ENCODE results near the gene LMO3. TPM values are rescaled to one million over a fixed set of nuclear protein-coding genes. Genes with fewer than 3 reads are reported as not detected.

LMO3 gene
- total RNA-seq, 4 donors from 2014 or later, result 49.1 to 174 (median 111) TPM

DNA sequence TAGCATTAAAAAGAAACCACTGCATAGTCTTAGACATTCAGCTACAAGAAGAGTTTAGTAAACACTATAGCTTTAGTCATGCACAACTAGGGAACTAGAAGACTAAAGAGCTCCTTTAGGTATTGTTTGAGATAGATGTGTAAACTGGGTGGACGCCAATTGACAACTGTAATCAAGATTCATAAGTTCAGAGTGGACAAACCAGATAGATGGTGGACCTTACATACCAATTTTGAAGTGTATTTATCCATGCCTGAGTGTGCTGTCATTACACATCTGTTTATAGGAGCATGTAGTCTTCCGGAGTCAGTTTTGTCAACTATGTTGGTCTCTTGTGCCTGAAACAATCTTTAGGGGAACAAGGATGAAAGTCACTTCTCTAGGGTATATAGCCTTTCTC is 96.6 kb downstream of the LMO3 start:
- Histone ChIP-seq H3K36me3 (no peaks in the 10 kb centered on the region), H3K27me3 (no peaks in the 10 kb centered on the region), H3K9me3 (no peaks in the 10 kb centered on the region), H3K4me3 (no peak overlapping the region), H3K27ac (no peak overlapping the region), H3K4me1 (no peaks in the 10 kb centered on the region)
- WGBS, 2 donors (ENCODE audit: low coverage in 1 of 2), result 67 to 100% methylated on average over 1 to 2 of the region's 2 CpGs
- TF ChIP-seq, protein P1, sequence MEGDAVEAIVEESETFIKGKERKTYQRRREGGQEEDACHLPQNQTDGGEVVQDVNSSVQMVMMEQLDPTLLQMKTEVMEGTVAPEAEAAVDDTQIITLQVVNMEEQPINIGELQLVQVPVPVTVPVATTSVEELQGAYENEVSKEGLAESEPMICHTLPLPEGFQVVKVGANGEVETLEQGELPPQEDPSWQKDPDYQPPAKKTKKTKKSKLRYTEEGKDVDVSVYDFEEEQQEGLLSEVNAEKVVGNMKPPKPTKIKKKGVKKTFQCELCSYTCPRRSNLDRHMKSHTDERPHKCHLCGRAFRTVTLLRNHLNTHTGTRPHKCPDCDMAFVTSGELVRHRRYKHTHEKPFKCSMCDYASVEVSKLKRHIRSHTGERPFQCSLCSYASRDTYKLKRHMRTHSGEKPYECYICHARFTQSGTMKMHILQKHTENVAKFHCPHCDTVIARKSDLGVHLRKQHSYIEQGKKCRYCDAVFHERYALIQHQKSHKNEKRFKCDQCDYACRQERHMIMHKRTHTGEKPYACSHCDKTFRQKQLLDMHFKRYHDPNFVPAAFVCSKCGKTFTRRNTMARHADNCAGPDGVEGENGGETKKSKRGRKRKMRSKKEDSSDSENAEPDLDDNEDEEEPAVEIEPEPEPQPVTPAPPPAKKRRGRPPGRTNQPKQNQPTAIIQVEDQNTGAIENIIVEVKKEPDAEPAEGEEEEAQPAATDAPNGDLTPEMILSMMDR (IDR thresholded peaks at IDR 0.05), result no peak
- TF ChIP-seq POLR2A (IDR thresholded peaks at IDR 0.05) (no peak), EP300 (IDR thresholded peaks at IDR 0.05) (no peak), POLR2AphosphoS5 (IDR thresholded peaks at IDR 0.05) (no peak)
- ATAC-seq, result no peak

DNA sequence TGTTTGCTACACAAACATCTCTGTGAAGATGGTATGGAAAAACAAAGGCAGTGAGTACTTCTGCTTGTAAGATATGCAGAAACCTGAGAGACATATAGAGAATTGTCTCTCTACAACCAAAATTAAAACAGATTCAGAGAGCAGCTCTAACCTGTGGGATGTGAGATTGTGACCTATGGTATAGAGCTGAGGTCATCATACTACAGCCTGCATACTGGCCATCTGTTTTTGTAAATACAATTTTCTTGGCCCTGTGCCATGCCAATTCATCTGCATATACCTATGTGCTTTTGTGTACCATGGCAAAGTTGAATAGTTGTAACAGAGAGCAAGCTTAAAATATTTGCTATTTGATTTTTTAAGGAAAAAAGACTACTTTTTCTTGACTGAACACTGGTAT is 99.6 kb downstream of the LMO3 start:
- TF ChIP-seq POLR2A (IDR thresholded peaks at IDR 0.05), result no peak
- ATAC-seq, result no peak
- H3K27ac ChIP-seq, result no peak overlapping the region
- H3K4me3 ChIP-seq, result no peak overlapping the region
- H3K9me3 ChIP-seq, result no peaks in the 10 kb centered on the region
- no peaks in the 10 kb centered on the region for H3K36me3 ChIP-seq
- no peaks in the 10 kb centered on the region for H3K4me1 ChIP-seq
- no peaks in the 10 kb centered on the region for H3K27me3 ChIP-seq

DNA sequence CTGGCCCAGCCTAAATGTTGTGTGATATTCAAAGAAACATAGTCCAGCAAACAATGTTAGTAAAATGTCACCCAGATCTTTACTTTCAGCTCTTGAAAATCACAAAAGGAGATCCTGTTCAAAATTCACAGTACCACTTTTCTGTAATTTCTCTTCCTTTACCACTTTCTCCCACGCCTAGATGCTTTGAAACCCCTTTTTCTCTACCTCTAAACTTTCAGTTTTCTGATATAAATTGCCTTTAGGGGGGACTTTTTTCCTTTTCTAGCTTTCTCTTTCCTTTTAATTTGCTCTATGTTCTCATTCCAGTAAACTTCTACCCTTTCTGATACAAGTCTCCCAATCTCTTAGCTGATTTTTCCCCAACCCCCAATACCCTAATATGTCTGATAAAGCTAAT is 101.8 kb downstream of the LMO3 start:
- Histone ChIP-seq H3K27me3 (no peaks in the 10 kb centered on the region), H3K4me3 (no peak overlapping the region), H3K36me3 (no peaks in the 10 kb centered on the region), H3K4me1 (no peaks in the 10 kb centered on the region), H3K27ac (no peak overlapping the region), H3K9me3 (no peaks in the 10 kb centered on the region)
- no peak for ATAC-seq
- WGBS, 2 donors (ENCODE audit: low coverage in 1 of 2), result 50 to 76% methylated on average over 1 of the region's 1 CpG
- no peak for TF ChIP-seq POLR2A (IDR thresholded peaks at IDR 0.05)
- no peak for TF ChIP-seq EP300 (IDR thresholded peaks at IDR 0.05)
- TF ChIP-seq POLR2AphosphoS5 (IDR thresholded peaks at IDR 0.05), result no peak
- TF ChIP-seq, protein P1 (IDR thresholded peaks at IDR 0.05), result no peak

DNA sequence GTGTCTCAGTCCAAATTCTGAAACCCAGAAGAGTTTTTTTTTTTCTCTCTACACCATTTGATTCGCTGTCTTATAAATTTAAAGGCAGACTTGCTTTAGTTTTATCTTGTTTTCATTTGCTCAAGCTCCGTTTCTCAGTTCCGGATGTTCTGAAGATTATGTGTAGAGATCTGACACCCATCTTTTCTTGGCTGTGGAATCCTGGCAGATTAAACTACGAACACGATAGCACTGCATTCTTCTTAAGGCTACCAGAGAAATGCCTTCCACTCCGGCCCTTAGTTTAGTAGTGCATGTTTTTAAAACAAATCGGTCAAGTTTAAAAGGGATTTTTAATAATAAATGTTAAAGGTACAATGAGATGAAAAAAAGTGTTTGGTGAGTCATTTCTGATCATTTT is 106.4 kb downstream of the LMO3 start:
- ATAC-seq, result no peak
- H3K4me3 ChIP-seq, result no peak overlapping the region
- no peaks in the 10 kb centered on the region for H3K27me3 ChIP-seq
- WGBS, 2 donors (ENCODE audit: low coverage in 1 of 2), result 27 to 29% methylated on average over 5 to 7 of the region's 7 CpGs
- no peaks in the 10 kb centered on the region for H3K9me3 ChIP-seq
- TF ChIP-seq EP300 (IDR thresholded peaks at IDR 0.05) (no peak), POLR2AphosphoS5 (IDR thresholded peaks at IDR 0.05) (no peak), POLR2A (IDR thresholded peaks at IDR 0.05) (no peak)
- TF ChIP-seq, protein P1 (IDR thresholded peaks at IDR 0.05), result no peak
- no peaks in the 10 kb centered on the region for H3K36me3 ChIP-seq
- no peak overlapping the region for H3K27ac ChIP-seq
- no peaks in the 10 kb centered on the region for H3K4me1 ChIP-seq
